Lower leg skin (tissue), 3 donors: Measurements from ENCODE around the gene TMEM151B.

Experiments
- POLR2A ChIP-seq, 2 donors: fragments of 450-650 bp; IDR thresholded peaks; one replicate each; pipeline ENCODE4 v1.6.1; 2016 to 2017; ENCODE audit warnings: antibody characterized with exemption in 2 of 2, mild to moderate bottlenecking in 1 of 2, moderate library complexity in 1 of 2
- TF ChIP-seq, protein P1 (sequence below), 3 donors: fragments of 450-650 bp; IDR thresholded peaks; one replicate each; pipeline ENCODE4 v1.5.1; 2016; ENCODE audit warnings: antibody characterized with exemption in 3 of 3, mild to moderate bottlenecking in 3 of 3, moderate library complexity in 2 of 3

DNA sequence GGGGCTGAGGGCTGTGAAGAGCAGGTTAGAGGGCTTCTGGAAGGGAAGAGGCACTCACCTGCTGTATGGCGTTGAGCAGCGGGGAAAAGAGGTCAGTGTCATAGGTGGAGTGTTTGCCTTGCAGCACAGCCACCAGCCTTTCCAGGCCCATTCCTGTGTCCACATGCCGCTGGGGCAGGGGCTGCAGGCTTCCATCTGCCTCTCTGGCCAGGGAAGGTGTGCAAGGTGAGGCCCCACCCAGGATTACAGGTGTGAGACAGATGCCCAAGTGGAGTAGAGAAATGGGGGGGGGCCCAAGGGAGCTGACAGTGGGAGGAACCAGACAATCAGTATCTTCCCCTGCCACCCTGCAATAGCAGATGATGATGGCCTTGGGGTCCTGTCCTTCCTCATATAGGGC is 40.0 kb downstream of the TMEM151B start:
- TF ChIP-seq, protein P1, sequence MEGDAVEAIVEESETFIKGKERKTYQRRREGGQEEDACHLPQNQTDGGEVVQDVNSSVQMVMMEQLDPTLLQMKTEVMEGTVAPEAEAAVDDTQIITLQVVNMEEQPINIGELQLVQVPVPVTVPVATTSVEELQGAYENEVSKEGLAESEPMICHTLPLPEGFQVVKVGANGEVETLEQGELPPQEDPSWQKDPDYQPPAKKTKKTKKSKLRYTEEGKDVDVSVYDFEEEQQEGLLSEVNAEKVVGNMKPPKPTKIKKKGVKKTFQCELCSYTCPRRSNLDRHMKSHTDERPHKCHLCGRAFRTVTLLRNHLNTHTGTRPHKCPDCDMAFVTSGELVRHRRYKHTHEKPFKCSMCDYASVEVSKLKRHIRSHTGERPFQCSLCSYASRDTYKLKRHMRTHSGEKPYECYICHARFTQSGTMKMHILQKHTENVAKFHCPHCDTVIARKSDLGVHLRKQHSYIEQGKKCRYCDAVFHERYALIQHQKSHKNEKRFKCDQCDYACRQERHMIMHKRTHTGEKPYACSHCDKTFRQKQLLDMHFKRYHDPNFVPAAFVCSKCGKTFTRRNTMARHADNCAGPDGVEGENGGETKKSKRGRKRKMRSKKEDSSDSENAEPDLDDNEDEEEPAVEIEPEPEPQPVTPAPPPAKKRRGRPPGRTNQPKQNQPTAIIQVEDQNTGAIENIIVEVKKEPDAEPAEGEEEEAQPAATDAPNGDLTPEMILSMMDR (IDR thresholded peaks at IDR 0.05) = no peak
- no peak for TF ChIP-seq POLR2A (IDR thresholded peaks at IDR 0.05)
